PFSK-1 (cell line): ENCODE results near the gene CD4.
A peak's percentile ranks its signal among the peaks of the same experiment; 100 is the strongest.

ENCODE experiments used
- FOXP2 ChIP-seq: optimal IDR thresholded peaks from 2 replicates; pipeline ENCODE3; 2011; ENCODE audit warnings: borderline replicate concordance, control low read depth, inconsistent platforms; ENCODE audit not compliant: insufficient read depth; ENCODE audit errors: extremely low read length, extremely low read depth
- POLR2AphosphoS5 ChIP-seq: IDR thresholded peaks from 2 replicates; pipeline ENCODE4 v1.6.1; 2012; ENCODE audit warnings: low read depth, mild to moderate bottlenecking, control low read depth, low read length, moderate library complexity
- SIN3A ChIP-seq: IDR thresholded peaks from 2 replicates; pipeline ENCODE4 v1.6.1; 2012; ENCODE audit warnings: mild to moderate bottlenecking, low read length, moderate library complexity, borderline replicate concordance; ENCODE audit not compliant: insufficient read depth
- TAF1 ChIP-seq: IDR thresholded peaks from 2 replicates; pipeline ENCODE4 v1.6.1; 2012; ENCODE audit warnings: low read length, control low read depth, borderline replicate concordance; ENCODE audit not compliant: insufficient read depth
- TF ChIP-seq, protein P1 (sequence below), 2 experiments: IDR thresholded peaks; 2 replicates each; pipeline versions ENCODE4 v1.6.1 to v1.8.0; 2011 to 2012; ENCODE audit warnings: low read depth in 2 of 2, low read length in 2 of 2, control low read depth in 1 of 2, inconsistent platforms in 1 of 2, mild to moderate bottlenecking in 1 of 2, moderate library complexity in 1 of 2; ENCODE audit not compliant: insufficient read depth in 1 of 2

The CD4 gene

DNA sequence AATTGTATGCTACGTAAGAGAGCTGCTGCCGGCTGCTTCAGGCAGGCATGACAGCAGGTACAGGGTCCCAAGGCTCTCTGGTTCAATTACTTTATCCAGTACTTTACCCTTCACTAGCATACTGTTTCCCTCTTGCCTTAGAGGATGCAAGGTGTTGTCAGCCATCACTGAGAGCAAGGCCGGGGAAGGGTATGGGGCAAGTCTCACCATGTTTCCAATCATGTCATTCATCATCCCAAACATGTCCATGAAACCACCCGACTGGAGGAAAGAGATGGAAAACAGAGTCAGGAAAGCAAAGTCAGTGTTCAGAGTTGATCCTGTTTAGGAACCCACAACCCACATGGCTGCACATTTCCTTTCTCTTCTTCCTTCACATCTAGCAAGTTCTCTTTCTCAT is 38.8 kb upstream of the CD4 start:
- no peak for TF ChIP-seq TAF1
- TF ChIP-seq POLR2AphosphoS5, result no peak
- no peak for TF ChIP-seq SIN3A
- TF ChIP-seq FOXP2, result no peak
- TF ChIP-seq, protein P1, sequence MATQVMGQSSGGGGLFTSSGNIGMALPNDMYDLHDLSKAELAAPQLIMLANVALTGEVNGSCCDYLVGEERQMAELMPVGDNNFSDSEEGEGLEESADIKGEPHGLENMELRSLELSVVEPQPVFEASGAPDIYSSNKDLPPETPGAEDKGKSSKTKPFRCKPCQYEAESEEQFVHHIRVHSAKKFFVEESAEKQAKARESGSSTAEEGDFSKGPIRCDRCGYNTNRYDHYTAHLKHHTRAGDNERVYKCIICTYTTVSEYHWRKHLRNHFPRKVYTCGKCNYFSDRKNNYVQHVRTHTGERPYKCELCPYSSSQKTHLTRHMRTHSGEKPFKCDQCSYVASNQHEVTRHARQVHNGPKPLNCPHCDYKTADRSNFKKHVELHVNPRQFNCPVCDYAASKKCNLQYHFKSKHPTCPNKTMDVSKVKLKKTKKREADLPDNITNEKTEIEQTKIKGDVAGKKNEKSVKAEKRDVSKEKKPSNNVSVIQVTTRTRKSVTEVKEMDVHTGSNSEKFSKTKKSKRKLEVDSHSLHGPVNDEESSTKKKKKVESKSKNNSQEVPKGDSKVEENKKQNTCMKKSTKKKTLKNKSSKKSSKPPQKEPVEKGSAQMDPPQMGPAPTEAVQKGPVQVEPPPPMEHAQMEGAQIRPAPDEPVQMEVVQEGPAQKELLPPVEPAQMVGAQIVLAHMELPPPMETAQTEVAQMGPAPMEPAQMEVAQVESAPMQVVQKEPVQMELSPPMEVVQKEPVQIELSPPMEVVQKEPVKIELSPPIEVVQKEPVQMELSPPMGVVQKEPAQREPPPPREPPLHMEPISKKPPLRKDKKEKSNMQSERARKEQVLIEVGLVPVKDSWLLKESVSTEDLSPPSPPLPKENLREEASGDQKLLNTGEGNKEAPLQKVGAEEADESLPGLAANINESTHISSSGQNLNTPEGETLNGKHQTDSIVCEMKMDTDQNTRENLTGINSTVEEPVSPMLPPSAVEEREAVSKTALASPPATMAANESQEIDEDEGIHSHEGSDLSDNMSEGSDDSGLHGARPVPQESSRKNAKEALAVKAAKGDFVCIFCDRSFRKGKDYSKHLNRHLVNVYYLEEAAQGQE (IDR thresholded peaks at IDR 0.05; ENCODE audit: insufficient read depth in 1 of 2, low read depth in 2 of 2, low read length in 2 of 2), result no peak

DNA sequence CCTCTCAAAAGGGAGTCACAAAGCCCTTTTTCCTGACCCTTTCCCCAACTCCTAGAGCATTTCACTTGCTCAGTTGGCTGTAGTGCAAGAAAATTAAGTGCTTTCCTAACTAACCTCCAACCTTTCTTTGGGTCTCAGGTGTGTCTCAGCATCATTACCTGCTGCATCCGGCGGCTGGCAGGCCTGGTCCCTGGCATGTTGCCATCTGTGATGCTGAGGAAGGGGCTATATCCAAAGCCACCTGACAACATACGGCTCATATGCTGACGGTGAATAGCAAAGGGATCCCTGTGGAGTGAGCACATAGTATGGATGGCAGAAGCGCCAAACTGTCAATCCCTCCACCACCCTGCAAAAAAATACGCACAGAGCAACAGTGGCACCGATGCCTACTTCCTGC is 37.6 kb upstream of the CD4 start:
- TF ChIP-seq FOXP2 (no peak), POLR2AphosphoS5 (no peak), TAF1 (no peak), SIN3A (no peak)
- TF ChIP-seq, protein P1 (IDR thresholded peaks at IDR 0.05; ENCODE audit: insufficient read depth in 1 of 2, low read depth in 2 of 2, low read length in 2 of 2), result no peak

DNA sequence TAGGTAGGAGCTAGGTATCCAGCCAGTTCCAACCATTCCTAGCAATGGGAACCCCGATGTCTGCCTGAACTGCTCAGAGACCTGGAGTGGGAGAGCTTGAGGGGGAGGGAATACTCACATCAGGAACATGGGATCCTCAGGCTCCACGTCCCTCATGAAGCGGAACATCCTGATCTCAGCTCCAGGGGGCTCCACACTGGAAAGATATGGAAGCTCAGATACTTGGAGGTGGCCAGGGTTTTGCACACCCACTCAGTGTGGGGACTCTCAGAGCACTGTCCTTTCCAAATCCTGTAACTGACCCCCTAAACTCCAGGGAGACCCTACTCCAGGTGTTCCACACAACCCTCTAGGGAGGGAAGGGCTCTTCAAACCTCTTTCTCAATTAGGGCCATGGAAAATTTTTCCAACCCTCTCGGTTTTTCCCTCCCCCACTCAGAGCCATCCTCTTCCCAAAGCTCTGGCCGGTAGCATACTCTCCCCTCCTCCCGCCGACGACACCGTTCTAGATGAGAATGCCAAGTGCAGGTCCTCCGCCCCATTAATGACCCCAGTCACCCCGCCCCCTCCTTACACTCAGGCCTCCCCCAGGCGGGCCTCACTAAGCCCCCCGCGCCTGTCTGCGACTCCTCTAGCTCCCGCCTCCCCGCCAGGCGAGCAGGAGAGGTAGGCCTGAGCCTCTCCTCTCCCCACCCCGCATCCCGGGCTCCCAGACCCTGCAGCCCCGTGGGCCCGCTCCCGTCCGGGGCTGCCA is 37.0 kb upstream of the CD4 start:
- TF ChIP-seq TAF1, result no peak
- no peak for TF ChIP-seq FOXP2
- TF ChIP-seq POLR2AphosphoS5, result no peak
- no peak for TF ChIP-seq SIN3A

DNA sequence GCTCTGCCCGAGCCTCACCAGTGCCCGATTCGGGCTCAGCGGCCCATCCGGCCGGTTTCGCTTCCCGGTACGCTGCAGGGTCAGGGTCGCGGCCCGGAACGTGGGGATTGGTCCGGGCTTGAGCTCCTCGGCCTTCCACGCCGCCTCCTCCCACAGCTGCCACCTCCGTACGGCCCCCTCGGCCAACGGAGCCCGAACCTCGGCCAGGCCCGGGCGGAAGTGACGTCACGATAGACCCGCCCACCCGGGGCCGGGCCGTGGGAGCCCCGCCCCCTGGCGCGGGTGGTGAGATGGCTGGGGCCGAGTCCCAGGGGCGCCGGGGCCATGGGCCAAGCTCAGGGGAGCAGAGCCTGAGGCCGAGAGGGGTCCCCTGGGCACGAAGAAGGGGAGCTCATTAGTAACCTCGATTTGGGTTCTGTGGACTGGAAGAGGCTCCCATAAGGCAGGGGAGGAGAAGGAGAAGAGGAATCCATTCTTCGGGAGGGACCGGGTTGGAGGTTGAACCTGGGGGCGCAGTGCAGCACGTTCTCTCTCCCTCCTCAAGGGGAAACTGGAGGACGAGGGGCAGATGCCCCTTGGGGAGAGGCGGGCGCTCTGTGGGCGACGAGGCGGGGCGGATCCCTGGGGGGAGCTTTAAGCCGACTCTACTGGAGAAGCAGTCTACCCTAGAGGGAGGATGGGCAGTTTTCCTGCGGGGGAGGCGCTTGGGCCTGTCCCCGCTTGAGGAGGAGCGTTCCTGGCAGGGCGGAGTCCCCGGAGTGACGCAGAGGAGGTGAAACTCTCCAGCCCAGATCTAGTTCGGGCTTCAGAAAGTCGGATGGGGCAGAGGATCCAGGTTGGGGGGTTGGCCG is 36.2 kb upstream of the CD4 start, which contains the start of gene MLF2:
MLF2 (minus strand) TSS at position 221 of the 851 bp plus-strand sequence. CDS start 807 bp downstream, outside the sequence.
- peak; percentile 62 for TF ChIP-seq POLR2AphosphoS5
- TF ChIP-seq, protein P1 (IDR thresholded peaks at IDR 0.05; ENCODE audit: insufficient read depth in 1 of 2, low read depth in 2 of 2, low read length in 2 of 2), result no peak
- peak; percentile 79 for TF ChIP-seq FOXP2
- peak; percentile 3; the same call in 1 of the 2 replicates for TF ChIP-seq SIN3A
- TF ChIP-seq TAF1, result peak; percentile 85

DNA sequence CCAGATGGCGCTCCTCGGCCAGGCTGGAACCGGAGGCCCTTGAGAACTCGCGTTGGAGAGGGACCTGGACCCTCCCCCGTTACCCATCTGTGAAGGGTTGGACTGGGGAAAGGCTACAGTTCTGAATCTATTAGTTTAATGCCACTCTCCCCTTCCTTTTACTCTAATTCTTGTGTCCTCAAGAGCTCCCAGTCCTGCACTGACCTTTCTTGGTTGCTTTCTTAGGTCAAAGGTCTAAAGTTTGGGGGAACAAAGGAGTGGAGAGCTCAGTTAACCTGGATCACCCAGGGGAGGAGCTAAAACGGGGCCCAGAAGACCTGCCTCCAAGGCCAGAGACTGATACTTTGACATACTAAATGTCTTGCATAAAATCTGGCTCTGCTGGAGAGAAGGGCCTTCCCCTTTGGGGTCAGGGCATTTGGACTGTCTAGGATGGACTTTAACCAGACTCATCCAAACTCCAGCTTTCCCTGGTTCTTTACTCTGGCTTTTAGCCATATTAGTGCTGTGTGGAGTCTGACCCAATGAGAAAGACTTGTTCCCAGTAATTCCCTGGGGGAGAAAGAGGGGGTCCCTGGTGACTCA is 35.5 kb upstream of the CD4 start:
- no peak for TF ChIP-seq TAF1
- no peak; the same call in 1 of the 2 replicates for TF ChIP-seq POLR2AphosphoS5
- TF ChIP-seq SIN3A, result no peak
- no peak for TF ChIP-seq FOXP2
- TF ChIP-seq, protein P1 (IDR thresholded peaks at IDR 0.05; ENCODE audit: insufficient read depth in 1 of 2, low read depth in 2 of 2, low read length in 2 of 2), result no peak
